Glutamatergic neuron (in vitro differentiated cells): ENCODE results near the gene SPART. TPM values are rescaled to one million over a fixed set of nuclear protein-coding genes. Genes with fewer than 3 reads are reported as not detected.

Source experiments
- DNase-seq: peaks from one replicate; pipeline ENCODE4 v3.0.0; 2022
- H3K27ac Mint-ChIP-seq: one replicate; pipeline ENCODE4 v1.8.0; 2020; ENCODE audit warnings: mild to moderate bottlenecking, mixed read lengths, inconsistent platforms; ENCODE audit not compliant: unreplicated experiment
- H3K27me3 Mint-ChIP-seq: one replicate; pipeline ENCODE4 v1.8.0; 2020; ENCODE audit warnings: mild to moderate bottlenecking, moderate library complexity, mixed read lengths, inconsistent platforms; ENCODE audit not compliant: unreplicated experiment
- H3K36me3 Mint-ChIP-seq: one replicate; pipeline ENCODE4 v1.8.0; 2020; ENCODE audit warnings: mild to moderate bottlenecking, mixed read lengths, inconsistent platforms; ENCODE audit not compliant: unreplicated experiment
- H3K4me1 Mint-ChIP-seq: one replicate; pipeline ENCODE4 v1.8.0; 2020; ENCODE audit warnings: mild to moderate bottlenecking, low read depth, mixed read lengths, inconsistent platforms; ENCODE audit not compliant: unreplicated experiment
- H3K4me3 Mint-ChIP-seq: one replicate; pipeline ENCODE4 v1.8.0; 2020; ENCODE audit warnings: mild to moderate bottlenecking, mixed read lengths, inconsistent platforms; ENCODE audit not compliant: unreplicated experiment
- H3K9me3 Mint-ChIP-seq: one replicate; pipeline ENCODE4 v1.8.0; 2020; ENCODE audit warnings: mild to moderate bottlenecking, moderate library complexity, mixed read lengths, inconsistent platforms; ENCODE audit not compliant: unreplicated experiment
- total RNA-seq: library from RNA; stranded (reverse); fragmentation: NEBNext Ultra II Directional; extraction: Animal tissue kit (Norgen Biotek cat#: 25700); gene quantifications from one replicate; pipeline ENCODE4 v1.2.1, GENCODE V29; 2021; ENCODE audit not compliant: unreplicated experiment
- TF ChIP-seq, protein P1 (sequence below): fragments of 200-600 bp; sonication (generic); IDR thresholded peaks from one replicate; pipeline ENCODE4 v1.5.0; 2021; ENCODE audit not compliant: partially characterized antibody, unreplicated experiment

SPART gene
- total RNA-seq, 1 donor from 2014 or later = 7.4 TPM

DNA sequence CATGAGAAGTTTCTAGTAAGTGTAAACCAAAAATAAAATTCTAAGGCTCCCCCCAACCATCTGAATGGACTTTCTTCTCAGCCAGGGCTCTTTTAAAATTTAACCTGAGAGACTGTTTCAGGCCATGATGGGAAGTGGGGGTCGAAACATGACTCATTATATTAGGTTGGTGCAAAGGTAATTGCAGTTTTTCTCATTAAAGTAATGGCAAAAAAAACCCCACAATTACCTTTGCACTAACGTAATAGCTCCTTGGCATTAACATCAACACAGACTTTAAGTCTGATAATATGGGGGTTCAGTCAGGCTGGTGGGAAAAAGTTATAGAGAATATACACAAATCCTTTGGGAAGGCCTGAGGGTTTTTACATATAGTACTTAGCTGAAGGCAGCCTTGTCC is 9.4 kb upstream of the SPART start:
- DNase-seq = no peak
- no peaks in the 10 kb centered on the region for H3K4me1 Mint-ChIP-seq
- peaks cover 4% of the 10 kb centered on the region for H3K9me3 Mint-ChIP-seq
- TF ChIP-seq, protein P1, sequence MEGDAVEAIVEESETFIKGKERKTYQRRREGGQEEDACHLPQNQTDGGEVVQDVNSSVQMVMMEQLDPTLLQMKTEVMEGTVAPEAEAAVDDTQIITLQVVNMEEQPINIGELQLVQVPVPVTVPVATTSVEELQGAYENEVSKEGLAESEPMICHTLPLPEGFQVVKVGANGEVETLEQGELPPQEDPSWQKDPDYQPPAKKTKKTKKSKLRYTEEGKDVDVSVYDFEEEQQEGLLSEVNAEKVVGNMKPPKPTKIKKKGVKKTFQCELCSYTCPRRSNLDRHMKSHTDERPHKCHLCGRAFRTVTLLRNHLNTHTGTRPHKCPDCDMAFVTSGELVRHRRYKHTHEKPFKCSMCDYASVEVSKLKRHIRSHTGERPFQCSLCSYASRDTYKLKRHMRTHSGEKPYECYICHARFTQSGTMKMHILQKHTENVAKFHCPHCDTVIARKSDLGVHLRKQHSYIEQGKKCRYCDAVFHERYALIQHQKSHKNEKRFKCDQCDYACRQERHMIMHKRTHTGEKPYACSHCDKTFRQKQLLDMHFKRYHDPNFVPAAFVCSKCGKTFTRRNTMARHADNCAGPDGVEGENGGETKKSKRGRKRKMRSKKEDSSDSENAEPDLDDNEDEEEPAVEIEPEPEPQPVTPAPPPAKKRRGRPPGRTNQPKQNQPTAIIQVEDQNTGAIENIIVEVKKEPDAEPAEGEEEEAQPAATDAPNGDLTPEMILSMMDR = no peak
- no peak overlapping the region for H3K4me3 Mint-ChIP-seq
- H3K36me3 Mint-ChIP-seq = no peaks in the 10 kb centered on the region
- H3K27me3 Mint-ChIP-seq = no peaks in the 10 kb centered on the region
- no peak overlapping the region for H3K27ac Mint-ChIP-seq

DNA sequence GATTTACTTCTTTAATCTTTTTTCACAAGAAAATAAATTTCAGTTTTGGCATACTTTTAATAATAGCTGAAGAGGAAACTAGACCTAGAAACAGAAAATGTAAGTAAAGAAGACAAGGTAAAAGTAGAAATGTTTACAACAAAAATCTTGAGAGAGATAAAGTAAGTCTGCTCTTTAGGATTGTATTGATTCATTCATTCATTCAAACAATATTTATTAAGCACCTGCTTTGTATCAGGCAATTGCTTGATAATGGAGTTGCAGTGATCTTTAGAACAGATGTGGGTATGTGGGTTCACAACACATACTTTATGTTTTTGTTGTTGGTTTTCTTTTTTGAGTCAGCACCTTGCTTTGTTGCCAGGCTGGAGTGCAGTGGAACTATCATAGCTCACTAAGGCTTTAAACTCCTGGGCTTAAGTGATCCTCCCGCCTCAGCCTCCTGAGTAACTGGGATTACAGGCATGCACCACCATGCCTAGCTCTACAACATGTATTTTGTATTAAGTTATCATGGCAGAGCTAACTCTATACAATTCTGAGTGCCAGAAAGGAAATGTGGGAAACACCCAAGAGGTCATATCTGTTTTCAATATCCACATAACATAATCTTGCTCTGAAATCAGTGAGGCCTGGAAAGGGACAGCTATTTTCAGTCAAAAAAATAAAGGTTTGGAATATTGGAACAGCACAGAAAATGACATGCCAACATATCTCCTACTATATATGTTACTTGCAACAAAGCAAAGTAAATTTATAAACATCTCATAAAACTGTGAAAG is 8.8 kb upstream of the SPART start:
- H3K9me3 Mint-ChIP-seq = peaks cover 4% of the 10 kb centered on the region
- DNase-seq = no peak
- H3K4me1 Mint-ChIP-seq = no peaks in the 10 kb centered on the region
- H3K36me3 Mint-ChIP-seq = no peaks in the 10 kb centered on the region
- no peak overlapping the region for H3K27ac Mint-ChIP-seq
- no peaks in the 10 kb centered on the region for H3K27me3 Mint-ChIP-seq
- TF ChIP-seq, protein P1 = no peak
- no peak overlapping the region for H3K4me3 Mint-ChIP-seq

DNA sequence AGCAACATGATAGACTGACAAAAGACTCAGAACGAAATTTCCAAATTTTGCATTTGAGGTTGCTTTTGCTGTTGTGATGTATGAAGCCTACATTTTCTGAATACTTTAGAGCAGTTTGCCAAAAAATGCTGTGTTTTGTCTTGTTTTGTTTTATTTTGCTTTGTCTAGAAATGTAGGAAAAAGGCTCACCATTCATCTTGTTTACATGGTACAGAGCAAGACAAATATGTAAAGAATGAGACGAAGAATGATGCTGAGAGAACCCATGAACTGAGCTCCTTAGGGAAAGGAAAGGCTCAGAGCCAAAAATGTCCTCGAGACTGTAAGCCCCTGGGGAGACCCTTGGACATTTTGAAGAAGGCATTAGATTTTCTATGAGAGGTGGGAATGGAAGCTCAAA is 6.8 kb upstream of the SPART start:
- Mint-ChIP-seq H3K27me3 (no peaks in the 10 kb centered on the region), H3K4me3 (no peak overlapping the region), H3K9me3 (peaks cover 4% of the 10 kb centered on the region), H3K27ac (no peak overlapping the region), H3K4me1 (no peaks in the 10 kb centered on the region), H3K36me3 (no peaks in the 10 kb centered on the region)
- TF ChIP-seq, protein P1 = no peak
- no peak for DNase-seq

DNA sequence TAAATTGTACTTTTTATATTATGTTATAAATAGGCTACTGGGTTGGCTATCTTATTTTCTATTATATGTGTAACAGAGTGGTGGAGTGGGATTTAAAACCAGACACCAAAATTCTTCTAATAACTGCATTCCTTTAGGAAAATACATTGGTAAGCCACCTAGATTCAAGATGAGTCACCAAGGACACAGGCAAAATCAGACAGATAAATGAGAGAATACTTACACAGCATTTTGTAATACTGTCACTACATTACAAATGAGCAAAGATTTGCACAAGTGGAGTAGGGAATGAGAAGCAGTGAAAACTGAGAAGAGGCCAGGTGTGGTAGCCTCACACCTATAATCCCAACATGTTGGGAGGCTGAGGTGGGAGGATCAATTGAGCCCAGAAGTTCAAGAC is 6.2 kb upstream of the SPART start:
- H3K4me3 Mint-ChIP-seq = no peak overlapping the region
- no peak for DNase-seq
- no peak overlapping the region for H3K27ac Mint-ChIP-seq
- H3K36me3 Mint-ChIP-seq = no peaks in the 10 kb centered on the region
- peaks cover 4% of the 10 kb centered on the region for H3K9me3 Mint-ChIP-seq
- TF ChIP-seq, protein P1 = no peak
- H3K4me1 Mint-ChIP-seq = no peaks in the 10 kb centered on the region
- no peaks in the 10 kb centered on the region for H3K27me3 Mint-ChIP-seq

DNA sequence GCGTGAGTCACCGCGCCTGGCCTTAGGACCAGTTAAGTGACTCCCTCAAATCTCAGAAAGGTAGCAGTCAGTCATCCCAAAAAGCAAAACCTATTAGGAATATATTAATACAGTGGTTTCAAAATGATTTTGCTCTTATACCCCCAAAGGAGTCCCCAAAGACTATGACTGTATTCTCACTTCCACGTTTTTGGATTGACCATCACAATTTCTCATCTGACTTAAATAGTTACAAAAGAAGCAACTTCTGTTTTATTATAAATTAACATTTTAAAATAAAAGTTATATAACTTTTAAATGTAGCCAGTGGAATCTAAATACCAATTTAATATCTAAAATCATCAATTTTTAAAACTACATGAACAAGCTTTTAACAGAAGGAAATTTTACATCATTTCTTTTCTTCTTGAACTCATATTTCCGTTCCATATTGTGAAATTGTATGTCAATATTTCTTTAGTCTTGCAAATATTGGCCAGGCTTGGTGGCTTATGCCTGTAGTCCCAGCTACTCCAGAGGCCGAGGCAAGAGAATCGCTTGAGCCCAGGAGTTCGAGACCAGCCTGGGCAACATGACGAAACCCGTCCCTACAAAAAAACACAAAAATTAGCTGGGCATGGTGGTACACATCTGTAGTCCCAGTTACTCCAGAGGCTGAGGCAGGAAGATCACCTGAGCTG is 1.5 kb upstream of the SPART start:
- no peak for DNase-seq
- Mint-ChIP-seq H3K9me3 (peaks cover 7% of the 10 kb centered on the region), H3K27me3 (peaks cover 3% of the 10 kb centered on the region), H3K36me3 (no peaks in the 10 kb centered on the region), H3K27ac (no peak overlapping the region), H3K4me3 (no peak overlapping the region), H3K4me1 (peaks cover 5% of the 10 kb centered on the region)
- TF ChIP-seq, protein P1 = no peak
